HG03575 (cell line): ENCODE measurements around the gene KANSL1L.
"Not testable (repeated sequence)": the region's sequence is repeated elsewhere in the genome, so short reads cannot be mapped to it uniquely, and the experiment has no call there.

ENCODE experiments used
- ATAC-seq: cut with Tn5 transposase; IDR thresholded peaks from one replicate; pipeline ENCODE4 v1.9.1; 2021; ENCODE audit not compliant: unreplicated experiment, insufficient number of reproducible peaks, low FRiP score; ENCODE audit errors: extremely low read depth

The KANSL1L gene

GRCh38 chr2:210171309-210172218 lies at the start of gene KANSL1L:
KANSL1L (minus strand) TSS chr2:210171409; CDS start chr2:210154582, 16,827 bp downstream.
- ATAC-seq, result peak; percentile 12

- no peak for ATAC-seq
Measured at GRCh38 chr2:210215120-210215519, 43.9 kb upstream of the KANSL1L start.

- no peak for ATAC-seq
Measured at GRCh38 chr2:210210185-210210584, 39.0 kb upstream of the KANSL1L start.

DNA sequence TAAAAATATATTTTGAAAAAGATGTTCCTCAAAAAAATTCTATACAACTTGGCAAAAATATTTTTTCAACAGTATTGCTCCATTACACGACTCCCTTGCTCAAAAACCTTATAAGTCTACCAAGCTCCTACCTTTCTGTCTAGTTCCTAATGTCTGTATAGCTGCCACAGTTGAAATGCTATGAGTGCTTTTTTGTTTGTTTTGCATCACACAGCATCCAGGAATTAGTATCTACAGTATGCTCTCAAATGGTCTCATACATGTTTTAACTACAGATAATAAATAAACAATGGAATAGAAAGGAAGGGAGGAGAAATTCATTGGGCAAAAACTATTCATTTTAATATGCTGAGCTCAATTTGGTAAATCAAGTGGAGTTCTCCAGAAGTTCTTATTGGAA lies 36.7 kb upstream of the KANSL1L start:
- ATAC-seq, result no peak

DNA sequence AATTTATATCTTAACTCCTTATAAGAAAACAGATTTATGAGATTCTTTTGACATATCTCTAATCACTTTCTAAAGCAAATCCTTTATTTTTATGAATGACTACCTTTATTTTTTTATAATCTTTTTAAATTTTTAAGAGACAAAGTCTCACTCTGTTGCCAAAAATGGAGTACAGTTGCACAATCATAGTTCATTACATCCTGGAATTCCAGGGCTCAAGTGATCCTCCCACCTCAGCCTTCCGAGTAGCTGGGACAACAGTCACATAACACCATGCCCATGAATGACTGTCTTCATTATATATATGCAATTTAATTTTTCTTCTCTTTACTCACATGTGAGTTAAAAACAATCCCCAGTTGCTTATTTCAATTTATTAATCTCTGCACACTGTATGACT lies 32.3 kb upstream of the KANSL1L start:
- ATAC-seq, result no peak

GRCh38 chr2:210203147-210203546 lies 31.9 kb upstream of the KANSL1L start:
- ATAC-seq, result no peak

DNA sequence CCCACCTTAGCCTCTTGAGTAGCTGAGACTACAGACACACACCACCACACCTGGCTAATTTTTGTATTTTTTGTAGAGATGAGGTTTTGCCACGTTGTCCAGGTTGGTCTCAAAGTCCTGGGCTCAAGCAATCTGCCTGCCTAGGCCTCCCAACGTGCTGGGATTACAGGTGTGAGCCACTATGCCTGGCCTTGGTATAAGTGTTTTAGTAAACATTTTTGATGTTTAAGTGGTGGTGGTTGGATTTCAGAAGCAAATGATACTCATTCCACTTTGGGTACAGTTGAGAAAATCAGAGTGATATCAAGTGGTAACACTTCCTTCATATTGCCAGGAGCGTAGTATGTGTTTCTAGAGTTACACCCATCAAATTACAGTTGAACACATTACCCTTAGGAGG lies 28.6 kb upstream of the KANSL1L start:
- ATAC-seq, result no peak

GRCh38 chr2:210199186-210199765 lies 28.1 kb upstream of the KANSL1L start:
- ATAC-seq, result no peak

GRCh38 chr2:210198326-210198725 lies 27.1 kb upstream of the KANSL1L start:
- no peak for ATAC-seq

DNA sequence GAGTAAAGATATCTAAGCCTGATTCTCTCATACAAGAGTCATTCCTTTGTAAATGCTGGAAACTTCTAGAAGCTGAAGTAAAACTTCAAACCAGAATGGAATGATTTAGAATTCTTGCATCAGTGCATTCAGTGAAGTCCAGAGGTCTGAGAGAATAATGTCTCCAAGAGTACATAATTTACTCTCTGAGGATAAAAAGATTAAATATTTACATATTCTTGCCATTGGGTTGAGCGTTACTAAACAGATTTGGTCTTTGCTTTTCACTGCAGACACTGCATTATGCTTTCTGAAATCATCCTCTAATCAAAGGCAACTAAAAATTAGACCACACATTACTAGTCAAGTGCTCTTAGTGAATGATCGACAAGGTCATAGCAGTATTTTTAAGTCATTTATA lies 26.5 kb upstream of the KANSL1L start:
- ATAC-seq, result no peak

DNA sequence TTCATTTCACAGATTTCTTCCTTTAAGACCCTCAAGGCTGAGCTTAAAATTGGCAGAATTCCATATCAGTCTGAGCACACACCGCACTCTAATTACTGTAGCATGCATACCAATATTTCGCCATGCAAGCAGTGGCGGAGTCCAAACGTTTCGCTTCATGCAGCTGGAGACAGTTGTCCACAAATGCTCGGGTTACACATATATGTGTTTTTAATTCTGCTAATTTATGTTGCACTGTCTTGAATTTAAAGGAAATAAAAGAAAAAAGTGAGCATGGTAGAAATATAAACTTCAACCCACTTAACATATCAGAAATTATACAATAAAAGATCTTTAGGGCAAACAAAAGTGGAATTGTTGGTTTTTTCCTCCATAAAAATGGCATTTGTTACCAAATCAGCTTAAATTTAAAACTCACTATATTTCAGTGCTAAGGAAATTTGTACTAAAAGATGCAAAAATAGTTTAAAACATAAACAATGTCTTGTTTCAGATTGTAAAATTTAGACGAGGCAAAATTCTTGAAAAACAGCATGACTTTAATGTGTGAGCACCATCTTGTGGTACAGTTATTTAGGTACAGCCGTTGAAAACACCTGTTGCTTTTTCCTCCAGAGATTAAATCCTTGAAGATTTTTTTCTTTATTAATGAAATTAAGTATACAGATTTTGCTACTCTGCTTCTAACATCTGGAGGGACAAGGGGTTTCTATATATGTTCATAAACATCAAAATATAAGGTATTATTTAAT lies 24.1 kb upstream of the KANSL1L start:
- ATAC-seq, result no peak

DNA sequence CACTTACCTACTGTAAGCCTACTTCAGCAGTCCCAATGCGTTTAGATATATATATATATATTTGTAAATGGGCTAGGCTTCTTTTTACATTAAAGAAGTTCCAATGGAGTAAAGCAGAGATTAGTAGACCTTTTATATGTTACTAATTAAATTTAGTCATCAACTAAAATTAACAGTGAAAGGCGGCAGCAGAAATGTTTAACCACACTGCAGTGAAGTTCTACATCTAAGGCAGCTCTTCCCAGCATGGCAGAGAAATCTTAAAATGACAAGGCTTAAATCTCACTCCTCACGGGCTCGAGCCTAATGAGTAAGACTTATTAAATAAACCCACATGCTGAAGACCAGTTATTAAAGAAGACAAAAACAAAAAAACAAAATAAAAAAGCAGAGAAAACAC lies 19.1 kb upstream of the KANSL1L start:
- no peak for ATAC-seq

DNA sequence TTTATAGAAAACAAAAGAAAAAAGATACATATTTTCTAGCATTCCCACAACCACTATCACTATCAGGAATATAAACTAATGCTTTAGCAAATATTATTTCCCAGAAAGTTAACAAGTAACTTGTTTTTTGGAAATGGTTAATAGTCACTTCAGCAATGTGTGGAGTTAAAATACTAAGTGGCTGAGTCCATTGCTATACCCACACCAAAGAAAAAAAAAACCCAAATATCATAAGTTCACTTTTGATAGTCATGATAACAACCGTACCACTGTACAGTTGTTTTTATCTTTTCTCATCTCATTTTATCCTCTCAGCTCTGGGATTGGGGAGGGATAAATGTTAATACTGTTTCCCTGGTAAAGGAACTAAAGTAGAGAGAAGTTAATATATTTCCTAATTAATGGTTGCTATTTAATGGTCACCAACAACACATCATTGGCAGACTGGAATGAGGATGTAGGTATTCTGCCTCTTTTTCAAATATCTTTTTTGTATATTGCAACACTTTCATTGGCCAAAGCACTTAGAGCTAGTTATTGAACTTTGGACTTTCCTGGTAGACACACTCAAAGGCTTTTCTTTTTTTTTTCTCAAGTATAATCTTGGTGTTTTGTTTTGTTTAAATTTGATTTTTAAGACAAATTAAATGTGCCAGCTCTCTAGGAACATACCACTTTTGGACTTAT lies 18.4 kb upstream of the KANSL1L start:
- ATAC-seq, result no peak

GRCh38 chr2:210188755-210189154 lies 17.5 kb upstream of the KANSL1L start:
- ATAC-seq, result no peak

DNA sequence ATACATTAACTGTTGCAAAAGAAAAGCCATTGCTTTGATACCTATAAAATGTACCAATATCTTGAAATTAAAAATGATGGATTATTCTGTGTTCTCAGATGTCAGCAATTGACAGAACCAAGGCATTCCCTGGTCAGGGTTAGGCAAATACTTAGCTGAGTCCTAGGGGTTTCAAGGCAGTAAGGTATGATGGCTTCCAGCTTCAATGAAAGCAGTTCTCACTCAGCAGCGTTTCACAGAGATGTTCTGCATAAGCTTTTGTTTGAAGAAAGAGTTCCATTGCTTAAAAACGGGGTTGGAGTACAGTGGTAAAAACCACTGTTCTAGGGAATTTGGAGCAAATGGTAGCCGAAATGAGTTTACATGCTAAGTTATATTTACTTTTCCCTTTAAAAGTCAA lies 17.0 kb upstream of the KANSL1L start:
- ATAC-seq, result no peak

DNA sequence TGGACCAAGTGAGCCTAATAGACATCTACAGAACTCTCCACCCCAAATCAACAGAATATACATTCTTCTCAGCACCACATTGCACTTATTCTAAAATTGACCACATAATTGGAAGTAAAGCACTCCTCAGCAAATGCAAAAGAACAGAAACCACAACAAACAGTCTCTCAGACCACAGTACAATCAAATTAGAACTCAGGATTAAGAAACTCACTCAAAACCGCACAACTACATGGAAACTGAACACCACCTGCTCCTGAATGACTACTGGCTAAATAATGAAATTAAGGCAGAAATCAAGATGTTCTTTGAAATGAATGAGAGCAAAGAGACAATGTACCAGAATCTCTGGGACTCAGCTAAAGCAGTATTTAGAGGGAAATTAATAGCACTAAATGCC lies 12.7 kb upstream of the KANSL1L start:
- not testable (repeated sequence) for ATAC-seq

DNA sequence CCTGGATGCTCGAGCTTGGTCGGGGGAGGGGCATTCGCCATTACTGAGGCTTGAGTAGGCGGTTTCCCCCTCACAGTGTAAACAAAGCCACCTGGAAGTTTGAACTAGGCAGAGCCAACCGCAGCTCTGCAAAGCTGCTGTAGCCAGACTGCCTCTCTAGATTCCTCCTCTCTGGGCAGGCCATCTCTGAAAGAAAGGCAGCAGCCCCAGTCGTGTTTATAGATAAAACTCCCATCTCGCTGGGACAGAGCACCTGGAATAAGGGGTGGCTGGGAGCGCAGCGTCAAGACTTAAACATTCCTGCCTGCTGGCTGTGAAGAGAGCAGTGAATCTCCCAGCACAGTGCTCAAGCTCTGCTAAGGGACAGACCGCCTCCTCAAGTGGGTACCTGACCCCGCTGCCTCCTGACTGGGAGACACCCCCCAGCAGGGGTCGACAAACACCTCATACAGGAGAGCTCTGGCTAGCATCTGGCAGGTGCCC lies 10.4 kb upstream of the KANSL1L start:
- not testable (repeated sequence) for ATAC-seq

GRCh38 chr2:210181033-210181605 lies 9.9 kb upstream of the KANSL1L start:
- not testable (repeated sequence) for ATAC-seq

DNA sequence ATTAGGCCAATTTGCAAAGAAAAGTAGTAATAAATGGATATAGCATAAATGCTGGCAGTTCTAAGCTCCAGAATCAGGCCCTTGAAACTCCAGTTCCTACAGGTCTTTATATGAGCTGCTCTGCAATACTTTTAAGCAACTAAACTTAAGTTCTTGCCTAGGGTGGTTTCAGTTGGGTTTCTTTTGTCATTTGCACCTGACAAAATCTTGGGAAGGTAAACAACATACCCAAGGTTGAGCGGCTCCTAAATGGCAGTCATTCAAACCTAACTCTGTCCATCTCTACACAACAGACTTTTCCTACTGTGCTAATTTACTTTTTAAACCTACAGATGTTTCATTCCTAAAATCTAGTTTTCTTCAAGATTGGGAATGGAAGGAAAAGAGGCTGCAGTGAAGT lies 9.3 kb upstream of the KANSL1L start:
- ATAC-seq, result no peak
